Fibroblast of the conjunctiva (primary cell): ENCODE measurements around the gene SETD5.

Source experiments
- DNase-seq: peaks from one replicate; pipeline ENCODE4 v3.0.0-alpha.2; 2010; ENCODE audit warnings: low read depth

Gene SETD5

DNA sequence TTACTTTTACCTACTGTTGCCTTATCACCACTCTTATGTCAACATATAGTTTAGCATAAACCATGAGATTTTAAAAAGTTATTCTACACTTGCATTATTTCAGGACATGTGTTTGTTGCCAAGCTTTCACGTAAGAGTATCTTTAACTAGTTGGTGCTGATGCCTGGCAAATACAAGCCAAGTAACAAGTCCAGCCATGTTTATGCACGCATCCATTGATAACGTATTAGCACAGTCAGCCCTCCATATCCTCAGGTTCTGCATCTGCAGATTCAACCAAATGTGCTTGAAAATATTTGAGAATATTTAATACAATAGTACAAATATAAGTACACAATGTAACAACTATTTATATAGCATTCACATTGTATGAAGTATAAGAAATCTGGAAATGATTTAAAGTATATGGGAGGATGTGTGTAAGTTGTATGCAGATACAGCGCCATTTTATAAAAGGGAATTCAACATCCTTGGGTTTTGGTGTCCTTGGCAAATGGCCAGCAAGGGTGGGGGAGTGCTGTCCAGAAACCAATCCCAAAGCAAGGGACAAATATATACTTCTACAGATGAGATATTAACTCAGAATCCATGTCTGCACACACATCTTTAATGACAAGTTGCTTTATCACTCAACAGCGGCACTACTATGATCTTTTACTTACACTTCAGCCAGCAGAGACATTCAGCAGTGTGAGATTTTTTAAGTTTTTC lies 8.7 kb upstream of the SETD5 start:
- no peak for DNase-seq

DNA sequence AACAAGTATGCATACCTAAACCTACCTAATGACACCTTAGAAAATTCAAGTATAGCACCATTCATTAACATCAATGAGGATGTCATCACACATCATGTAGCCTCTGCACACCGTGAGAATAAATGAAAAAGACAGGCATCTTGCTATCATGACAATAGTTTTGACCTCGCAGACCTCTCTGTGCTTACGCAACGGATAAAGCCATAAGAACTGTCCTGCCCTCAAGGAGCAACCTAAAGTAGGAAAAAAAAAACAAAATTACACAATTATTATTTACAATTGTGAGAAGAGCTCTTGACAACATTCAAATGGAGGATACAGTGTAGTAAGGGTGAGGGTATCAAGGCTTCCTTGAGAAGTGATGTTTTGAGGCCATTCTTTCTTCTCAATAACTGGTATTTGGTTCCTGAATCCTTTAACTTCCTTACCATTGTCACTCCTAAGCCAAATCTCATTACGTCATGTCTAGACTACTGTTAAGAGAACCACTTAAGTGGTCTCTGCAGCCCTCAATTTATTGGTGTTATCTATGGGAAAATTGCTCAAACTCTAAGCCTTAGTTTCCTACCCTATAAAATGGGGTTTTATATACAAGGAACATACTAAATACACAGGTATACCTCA lies 7.0 kb upstream of the SETD5 start:
- no peak for DNase-seq

- DNase-seq = no peak
These were observed 5.4 kb upstream of the SETD5 start for GRCh38 chr3:9392041-9392440.

DNA sequence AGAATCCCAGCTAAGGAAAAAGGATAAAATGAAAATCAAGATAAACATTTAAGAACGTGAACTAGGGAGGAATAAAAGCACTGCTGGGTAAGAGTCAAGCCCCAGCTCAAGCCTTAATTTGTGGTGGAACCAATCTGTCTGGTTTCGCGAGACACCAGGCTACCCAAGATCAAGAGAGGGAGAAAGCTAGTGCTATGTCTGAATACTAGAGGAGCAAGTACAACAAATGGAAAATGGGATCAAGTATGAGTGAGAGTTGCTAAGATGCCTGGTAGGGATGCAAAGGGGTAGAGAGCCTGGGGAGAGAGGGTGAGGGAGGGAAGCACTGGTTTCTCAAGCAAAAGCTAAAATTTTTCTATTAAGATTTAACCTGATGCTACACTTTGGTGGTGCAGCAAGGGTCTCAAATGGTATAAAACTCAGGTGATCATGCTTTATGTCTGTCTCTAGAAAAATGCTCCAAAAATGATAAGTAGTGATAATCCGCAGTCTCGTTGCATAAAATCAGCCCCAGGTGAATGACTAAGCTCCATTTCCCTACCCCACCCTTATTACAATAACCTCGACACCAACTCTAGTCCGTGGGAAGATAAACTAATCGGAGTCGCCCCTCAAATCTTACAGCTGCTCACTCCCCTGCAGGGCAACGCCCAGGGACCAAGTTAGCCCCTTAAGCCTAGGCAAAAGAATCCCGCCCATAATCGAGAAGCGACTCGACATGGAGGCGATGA lies 1.7 kb upstream of the SETD5 start:
- no peak for DNase-seq

DNA sequence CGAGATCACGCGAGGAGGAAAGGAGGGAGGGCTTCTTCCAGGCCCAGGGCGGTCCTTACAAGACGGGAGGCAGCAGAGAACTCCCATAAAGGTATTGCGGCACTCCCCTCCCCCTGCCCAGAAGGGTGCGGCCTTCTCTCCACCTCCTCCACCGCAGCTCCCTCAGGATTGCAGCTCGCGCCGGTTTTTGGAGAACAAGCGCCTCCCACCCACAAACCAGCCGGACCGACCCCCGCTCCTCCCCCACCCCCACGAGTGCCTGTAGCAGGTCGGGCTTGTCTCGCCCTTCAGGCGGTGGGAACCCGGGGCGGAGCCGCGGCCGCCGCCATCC lies 1.1 kb upstream of the SETD5 start:
- peak; percentile 96 for DNase-seq

GRCh38 chr3:9396632-9397331 lies 633 bp upstream of the SETD5 start:
- DNase-seq = peak; percentile 100

- DNase-seq = no peak
These were observed 688 bp downstream of the SETD5 start for GRCh38 chr3:9397906-9398699.

DNA sequence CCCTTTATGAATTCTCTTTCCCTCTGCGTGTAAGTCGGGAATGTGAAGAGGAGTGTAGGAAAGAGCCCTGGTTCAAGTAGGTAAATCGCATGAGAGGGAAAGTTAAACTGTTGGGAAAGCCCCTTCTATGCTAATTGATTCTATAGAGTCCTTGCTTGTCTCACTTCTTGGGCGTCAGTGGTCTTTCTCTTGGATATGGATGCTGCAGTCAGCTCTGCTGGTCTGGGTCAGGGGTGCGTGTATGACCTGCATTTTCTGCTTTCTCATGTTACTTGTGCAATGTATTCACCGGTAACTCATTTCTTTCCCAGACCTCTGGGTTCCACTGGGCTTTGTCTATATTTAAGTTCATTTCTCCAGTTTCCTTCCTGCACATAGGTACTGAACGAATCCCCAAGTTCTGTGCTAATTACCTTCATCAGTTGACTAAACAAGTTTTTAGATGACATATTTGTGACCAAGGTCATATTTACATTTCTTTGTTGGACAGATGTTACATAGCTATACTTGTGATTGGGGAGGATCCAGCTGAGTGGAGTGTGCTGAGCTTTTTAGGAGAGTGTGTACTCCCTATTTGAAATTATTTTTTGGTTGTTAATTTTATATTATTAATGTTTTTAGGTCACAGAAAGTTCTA lies 1.4 kb downstream of the SETD5 start:
- no peak for DNase-seq

DNA sequence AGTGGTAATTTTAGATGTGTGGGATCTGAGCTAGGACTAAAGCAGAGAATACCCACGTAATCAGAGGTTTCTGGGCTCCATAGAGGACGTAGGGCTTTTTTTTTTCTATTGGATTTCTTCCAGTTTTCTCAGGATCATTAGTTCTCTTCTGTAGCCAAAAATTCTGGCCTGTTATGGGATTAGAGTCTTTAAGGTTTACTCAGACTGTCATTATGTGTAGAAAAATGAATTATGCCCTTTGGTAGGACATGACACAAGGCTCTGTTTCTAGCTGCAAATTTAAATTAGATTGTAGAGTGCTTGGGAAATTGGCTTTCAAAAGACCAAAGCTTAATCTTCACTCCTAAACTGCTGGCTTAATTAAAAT lies 1.9 kb downstream of the SETD5 start:
- DNase-seq = no peak

DNA sequence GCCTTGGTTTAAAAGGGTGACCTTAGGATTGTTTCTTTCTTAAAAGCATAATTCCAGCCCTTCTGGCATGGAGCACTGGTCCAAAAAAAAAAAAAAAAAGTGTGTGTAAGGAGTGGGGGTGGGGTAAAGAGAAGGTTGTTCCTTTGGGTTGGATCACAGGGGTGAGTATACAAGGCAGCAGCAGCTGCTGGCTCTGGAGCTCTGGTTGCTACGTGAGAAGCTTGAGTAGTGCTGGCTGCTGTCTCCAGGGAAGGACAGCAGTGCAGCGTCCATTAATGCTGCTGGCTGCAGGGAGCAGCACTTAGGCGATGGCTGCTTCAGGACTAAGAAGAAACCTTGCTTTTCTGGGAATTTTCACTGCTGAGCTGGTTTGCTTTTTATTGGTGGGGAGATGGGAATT lies 2.3 kb downstream of the SETD5 start:
- peak; percentile 94 for DNase-seq

DNA sequence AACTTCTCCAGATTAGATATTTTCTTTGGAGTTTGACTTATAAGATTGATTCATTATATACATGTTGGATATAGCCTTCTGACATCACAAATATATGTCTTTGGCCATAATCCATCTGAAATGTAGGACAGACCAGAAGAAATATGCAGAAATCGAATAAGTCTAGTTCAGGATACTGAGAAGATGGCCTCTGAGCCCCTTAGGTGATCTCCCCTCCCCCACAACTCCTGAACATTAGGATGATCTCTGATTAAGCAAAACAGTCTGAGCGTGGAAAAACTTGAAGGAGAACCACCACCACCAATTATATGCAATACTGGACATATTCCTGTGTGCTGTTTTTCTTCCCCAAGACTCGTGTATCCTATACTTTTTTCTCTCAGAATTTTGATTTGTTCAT lies 3.2 kb downstream of the SETD5 start:
- DNase-seq = no peak

GRCh38 chr3:9401986-9402385 lies 4.6 kb downstream of the SETD5 start:
- DNase-seq = no peak

DNA sequence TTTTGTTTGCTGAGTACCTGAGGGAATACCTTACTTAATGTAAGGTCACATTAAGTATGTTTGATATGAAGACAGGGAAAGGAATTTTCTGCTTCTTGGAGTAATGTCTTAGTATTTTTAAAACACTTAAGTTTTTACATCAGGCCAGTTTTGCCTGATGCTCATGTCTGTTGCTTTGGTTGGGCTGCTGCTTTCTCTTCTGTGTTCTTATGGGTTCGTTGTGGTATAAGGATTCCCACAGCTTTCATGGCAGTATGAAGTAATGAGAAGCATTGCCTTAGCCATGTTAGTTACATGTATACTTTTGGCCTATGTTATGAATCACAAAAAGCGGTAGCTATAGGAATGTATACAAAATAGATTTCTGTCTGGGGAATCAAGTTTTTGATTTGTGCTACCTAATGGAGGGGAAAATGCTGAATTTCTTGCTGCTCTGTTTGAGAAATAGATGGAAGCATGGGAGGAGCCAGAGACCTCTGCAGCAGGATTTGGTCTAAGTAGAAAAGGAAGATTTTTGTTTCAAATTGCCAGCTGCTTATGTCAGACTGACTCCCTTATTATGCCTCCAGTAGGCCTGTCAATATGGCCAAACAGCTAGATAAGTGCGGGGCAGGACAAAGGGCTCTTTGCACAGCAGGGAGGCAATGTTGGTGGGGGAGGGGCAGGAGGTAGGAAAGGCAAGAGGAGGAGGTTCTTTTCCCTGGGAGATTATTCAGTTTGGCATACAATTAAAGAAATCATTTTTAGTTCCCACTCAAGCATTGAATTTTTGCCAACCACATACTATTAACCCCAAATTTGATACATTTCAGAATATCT lies 5.2 kb downstream of the SETD5 start:
- no peak for DNase-seq

DNA sequence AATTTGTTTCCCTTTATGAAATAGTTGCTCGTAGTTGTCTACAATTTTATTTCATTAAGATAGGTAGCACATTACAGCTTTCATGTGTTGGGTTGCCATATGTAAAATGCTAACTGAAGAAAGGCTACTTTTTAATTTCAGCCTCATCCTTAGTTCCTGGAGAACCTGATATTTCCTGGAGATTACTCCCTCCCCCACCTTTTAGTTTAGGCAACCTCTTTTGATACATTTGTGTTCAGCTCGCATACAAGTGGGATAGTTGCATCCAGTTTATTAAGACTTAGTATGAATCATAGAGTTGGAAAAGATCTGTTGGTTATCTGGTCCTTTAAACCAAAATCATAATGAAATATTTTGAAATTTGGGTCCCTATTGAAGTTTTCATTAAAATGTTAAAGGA lies 6.0 kb downstream of the SETD5 start:
- no peak for DNase-seq

GRCh38 chr3:9404680-9405079 lies 7.3 kb downstream of the SETD5 start:
- DNase-seq = no peak

DNA sequence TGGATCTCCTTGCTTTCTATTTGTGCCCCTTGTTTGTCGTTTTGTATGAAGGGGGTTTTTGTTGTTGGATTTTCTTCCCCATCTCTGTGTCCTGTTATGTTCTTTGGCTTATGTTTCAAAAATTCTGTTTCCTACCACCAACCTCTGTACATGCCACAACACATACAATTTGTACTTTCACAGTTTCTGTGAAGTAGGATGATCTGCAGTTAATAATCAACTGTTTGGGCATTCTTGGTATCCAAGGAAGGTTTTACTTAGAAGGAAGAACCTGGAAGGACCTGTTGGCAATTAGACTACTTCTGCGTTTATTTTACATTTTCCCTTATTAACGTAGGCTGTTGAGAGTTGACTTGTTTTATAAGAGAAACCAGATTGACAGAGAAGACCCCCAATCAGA lies 8.3 kb downstream of the SETD5 start:
- no peak for DNase-seq

DNA sequence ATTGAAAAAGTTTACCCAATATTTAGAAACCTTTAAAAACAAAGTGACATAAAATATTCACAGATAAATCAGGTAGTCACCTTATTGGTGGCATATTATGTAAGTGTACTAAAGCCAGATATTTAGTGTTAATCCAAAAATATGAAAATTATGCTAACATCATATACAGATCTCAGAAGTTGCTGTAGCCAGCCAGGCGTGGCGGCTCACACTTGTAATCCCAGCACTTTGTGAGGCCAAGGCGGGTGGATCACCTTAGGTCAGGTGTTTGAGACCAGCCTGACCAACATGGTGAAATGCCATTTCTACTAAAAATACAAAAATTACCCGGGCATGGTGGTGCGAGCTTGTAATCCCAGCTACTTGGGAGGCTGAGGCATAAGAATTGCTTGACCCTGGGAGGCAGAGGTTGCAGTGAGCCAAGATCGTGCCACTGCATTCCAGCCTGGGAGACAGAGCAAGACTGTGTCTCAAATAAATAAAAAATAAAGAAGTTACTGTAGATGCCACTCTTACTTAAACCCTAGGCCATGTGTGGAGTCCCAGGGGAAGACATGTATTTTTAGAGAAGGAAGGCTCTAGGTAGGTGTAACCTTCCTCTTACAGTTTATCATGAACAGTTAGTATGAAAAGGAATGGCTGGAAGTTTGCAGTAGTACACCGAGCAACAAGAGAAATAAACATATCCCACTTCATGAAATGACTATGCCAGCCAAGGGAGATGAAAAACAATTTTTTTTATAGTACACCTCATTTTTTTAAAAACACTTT lies 9.6 kb downstream of the SETD5 start:
- DNase-seq = no peak

DNA sequence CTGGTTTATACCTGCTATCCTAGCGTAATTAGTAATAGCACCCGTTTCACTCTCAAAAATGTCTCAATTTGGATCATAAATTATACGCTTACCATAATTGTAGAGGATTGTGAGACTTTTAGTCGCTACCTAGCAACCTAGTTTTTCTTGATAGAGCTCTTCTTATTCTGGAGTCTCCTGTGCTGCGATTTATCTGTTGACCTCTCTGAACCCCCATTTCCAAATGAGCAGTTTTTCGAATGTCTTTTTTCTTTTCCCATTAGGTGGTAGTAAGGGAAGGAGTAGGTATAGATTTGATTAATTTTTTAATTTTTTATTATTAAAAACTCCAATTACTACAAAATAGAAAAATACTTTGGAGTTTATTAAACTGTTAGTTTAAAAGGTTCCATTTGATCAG lies 10.6 kb downstream of the SETD5 start:
- no peak for DNase-seq

DNA sequence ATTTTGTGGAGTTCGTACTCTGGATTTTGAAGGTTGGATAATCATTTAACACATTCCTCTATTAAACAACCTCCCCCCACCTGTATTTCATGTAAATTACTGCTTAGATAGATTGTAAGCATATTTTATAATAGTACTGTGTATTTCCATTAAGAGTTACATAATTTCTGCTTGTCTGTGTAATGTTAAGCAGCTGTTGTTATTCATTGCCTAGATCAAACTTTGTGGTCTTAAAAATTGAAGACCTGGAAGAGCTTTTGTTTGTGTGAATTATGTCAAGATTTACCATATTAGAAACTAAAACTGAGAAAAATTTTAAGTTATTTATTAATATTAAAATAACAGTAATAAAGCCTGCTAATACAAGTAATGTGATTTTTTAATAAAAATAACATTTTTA lies 11.1 kb downstream of the SETD5 start:
- DNase-seq = no peak
